ENCODE results near the gene SNX30.
A peak's percentile ranks its signal among the peaks of the same experiment; 100 is the strongest.

SNX30 gene

DNA sequence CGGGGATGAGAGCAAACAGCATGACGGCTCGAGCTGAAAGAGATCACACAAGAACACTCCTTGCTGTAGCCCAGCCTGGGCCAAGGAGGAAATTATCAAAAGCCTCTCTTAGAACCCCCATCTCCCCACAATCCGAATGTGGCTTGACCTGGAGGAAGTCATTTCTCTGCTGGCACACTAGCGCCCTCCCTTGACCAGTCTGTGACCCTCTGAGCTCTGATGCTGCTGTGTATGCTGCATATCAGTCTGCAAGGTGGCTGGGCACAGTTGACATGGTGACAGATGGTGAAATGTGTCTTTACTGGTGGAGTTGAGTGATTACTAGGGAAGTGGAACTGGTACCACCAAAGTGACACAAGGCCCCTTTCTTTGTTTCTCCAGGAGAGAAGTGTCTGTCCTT is 136.8 kb downstream of the SNX30 start:
- WGBS (ENCODE audit: extremely low coverage, insufficient coverage, insufficient read length): no CpG with 5 or more reads among the region's 5 CpGs
- no peak overlapping the region for H4K91ac ChIP-seq (ENCODE audit: low read depth, low read length)

DNA sequence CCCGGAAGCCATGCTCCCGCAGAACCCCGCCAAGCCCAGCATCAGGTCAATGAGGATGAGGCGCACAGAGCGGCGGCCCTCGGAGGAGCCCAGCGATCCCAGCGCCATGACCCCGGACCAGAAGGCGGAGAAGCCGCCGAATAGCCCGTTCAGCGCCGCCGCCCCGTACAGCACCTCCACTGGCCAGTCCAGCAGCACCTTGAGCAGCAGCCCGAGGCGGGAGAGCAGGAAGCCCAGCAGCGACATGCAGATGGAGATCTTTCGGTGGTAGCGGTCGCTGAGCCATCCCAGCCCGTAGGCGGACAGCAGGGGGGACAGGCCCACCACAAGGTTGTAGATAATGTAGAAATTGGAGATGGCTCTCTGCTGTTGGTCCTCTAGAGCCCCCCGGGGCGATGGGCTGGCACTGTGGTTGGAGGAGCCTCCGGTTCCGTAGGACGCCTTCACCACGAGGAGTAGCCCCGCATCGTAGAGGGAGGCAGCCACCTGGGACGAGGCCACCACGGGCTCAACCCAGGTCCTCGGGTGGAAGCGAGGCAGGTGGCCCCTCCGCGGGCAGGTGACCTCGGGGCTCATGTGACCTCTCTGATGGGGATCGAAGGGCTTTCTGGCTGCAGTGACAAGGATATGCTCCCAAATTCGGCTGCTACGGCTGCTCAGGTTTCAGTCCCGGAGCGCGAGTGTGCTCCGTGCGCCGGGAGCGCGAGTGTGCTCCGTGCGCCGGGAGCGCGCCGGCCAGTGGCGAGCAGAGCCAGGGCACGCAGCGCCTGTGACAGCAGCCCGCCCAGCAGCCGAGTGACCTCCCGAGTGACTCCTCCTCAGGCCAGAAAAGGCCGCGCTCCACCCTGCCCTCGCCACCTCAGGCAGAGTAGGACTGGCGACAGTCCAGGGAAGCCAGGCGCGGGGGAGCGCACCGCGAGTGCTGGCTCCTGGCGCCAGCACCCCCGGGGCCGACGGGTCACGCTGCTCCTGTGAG is 139.8 kb downstream of the SNX30 start, which contains the start of gene SLC46A2:
TSS of gene SLC46A2 (minus strand) at position 771 of the 976 bp plus-strand sequence. CDS start at position 576, 195 bp downstream.
- H3K9me3 ChIP-seq (ENCODE audit: insufficient read depth, low read depth, low read length): peaks cover 5% of the 10 kb centered on the region
- H3K14ac ChIP-seq (ENCODE audit: low read length): no peak within 1 kb of the TSS
- no peak within 1 kb of the TSS for H3K23ac ChIP-seq (ENCODE audit: low read length)
- peak within 1 kb of the TSS; percentile 55 for H3K4me3 ChIP-seq (ENCODE audit: low read depth, low read length)
- H2AFZ ChIP-seq (ENCODE audit: insufficient read depth, low read length, poor library complexity): no peak within 1 kb of the TSS
- H2BK120ac ChIP-seq (ENCODE audit: insufficient read depth, low read length, poor library complexity): no peak within 1 kb of the TSS
- H4K91ac ChIP-seq (ENCODE audit: low read depth, low read length): no peak within 1 kb of the TSS
- H2BK12ac ChIP-seq (ENCODE audit: low read length): no peak within 1 kb of the TSS
- no peak within 1 kb of the TSS for H4K12ac ChIP-seq (ENCODE audit: low read depth, low read length)
- peaks cover 7 to 8% of the 10 kb centered on the region in 2 experiments for H3K4me1 ChIP-seq (ENCODE audit: control insufficient read depth in 1 of 2, insufficient read depth in 2 of 2, low read length in 2 of 2)
- H3K4ac ChIP-seq (ENCODE audit: low read depth, low read length): no peak within 1 kb of the TSS
- no peak within 1 kb of the TSS for H3K27ac ChIP-seq (ENCODE audit: low read depth, low read length)
- peak in 1 of 2 donors; percentile 17 for DNase-seq
- H2BK5ac ChIP-seq (ENCODE audit: low read depth, low read length, poor library complexity): no peak within 1 kb of the TSS
- no peaks in the 10 kb centered on the region for H3K79me2 ChIP-seq (ENCODE audit: control insufficient read depth, insufficient read depth, low read length, poor library complexity)
- H3K36me3 ChIP-seq (ENCODE audit: control insufficient read depth in 1 of 2, insufficient read depth in 2 of 2, low read length in 2 of 2): no peaks in the 10 kb centered on the region
- WGBS (ENCODE audit: extremely low coverage, insufficient coverage, insufficient read length): no CpG with 5 or more reads among the region's 78 CpGs
- H3K18ac ChIP-seq (ENCODE audit: low read length): no peak within 1 kb of the TSS
- H2AK5ac ChIP-seq (ENCODE audit: low read length): no peak within 1 kb of the TSS
- no peaks in the 10 kb centered on the region for H3K79me1 ChIP-seq (ENCODE audit: low read length)
- H4K8ac ChIP-seq (ENCODE audit: low read depth, low read length): no peak within 1 kb of the TSS
- peaks cover 15% of the 10 kb centered on the region for H3K27me3 ChIP-seq (ENCODE audit: insufficient read depth, low read length)
- H3K4me2 ChIP-seq (ENCODE audit: low read length): peak within 1 kb of the TSS; percentile 92
- no peak within 1 kb of the TSS for H3K9ac ChIP-seq (ENCODE audit: low read length)

More for the DNA sequence above, 136.8 kb downstream of the SNX30 start:
- no peak overlapping the region for H3K18ac ChIP-seq (ENCODE audit: low read length)
- no peak overlapping the region for H4K12ac ChIP-seq (ENCODE audit: low read depth, low read length)
- H3K14ac ChIP-seq (ENCODE audit: low read length): no peak overlapping the region
- H3K4ac ChIP-seq (ENCODE audit: low read depth, low read length): no peak overlapping the region
- H3K36me3 ChIP-seq (ENCODE audit: control insufficient read depth in 1 of 2, insufficient read depth in 2 of 2, low read length in 2 of 2): no peaks in the 10 kb centered on the region
- H3K27ac ChIP-seq (ENCODE audit: low read depth, low read length): no peak overlapping the region
- H2BK5ac ChIP-seq (ENCODE audit: low read depth, low read length, poor library complexity): no peak overlapping the region
- peaks cover 5% of the 10 kb centered on the region for H3K9me3 ChIP-seq (ENCODE audit: insufficient read depth, low read depth, low read length)
- no peak overlapping the region for H3K9ac ChIP-seq (ENCODE audit: low read length)
- DNase-seq: no peak
- no peak overlapping the region for H4K8ac ChIP-seq (ENCODE audit: low read depth, low read length)
- H3K4me2 ChIP-seq (ENCODE audit: low read length): no peak overlapping the region
- H3K23ac ChIP-seq (ENCODE audit: low read length): no peak overlapping the region
- H3K79me1 ChIP-seq (ENCODE audit: low read length): no peaks in the 10 kb centered on the region
- no peak overlapping the region for H3K4me3 ChIP-seq (ENCODE audit: low read depth, low read length)
- H2AK5ac ChIP-seq (ENCODE audit: low read length): no peak overlapping the region
- H3K4me1 ChIP-seq (ENCODE audit: control insufficient read depth in 1 of 2, insufficient read depth in 2 of 2, low read length in 2 of 2): peaks cover 15 to 19% of the 10 kb centered on the region in 2 experiments
- no peak overlapping the region for H2BK120ac ChIP-seq (ENCODE audit: insufficient read depth, low read length, poor library complexity)
- no peak overlapping the region for H2AFZ ChIP-seq (ENCODE audit: insufficient read depth, low read length, poor library complexity)
- H2BK12ac ChIP-seq (ENCODE audit: low read length): no peak overlapping the region
- H3K27me3 ChIP-seq (ENCODE audit: insufficient read depth, low read length): peaks cover 15% of the 10 kb centered on the region
- H3K79me2 ChIP-seq (ENCODE audit: control insufficient read depth, insufficient read depth, low read length, poor library complexity): no peaks in the 10 kb centered on the region

GRCh38 chr9:112891521-112891920 is 141.0 kb downstream of the SNX30 start:
- Histone ChIP-seq H3K4me2 (ENCODE audit: low read length) (no peak overlapping the region), H3K4me3 (ENCODE audit: low read depth, low read length) (no peak overlapping the region), H3K79me1 (ENCODE audit: low read length) (no peaks in the 10 kb centered on the region), H3K9ac (ENCODE audit: low read length) (no peak overlapping the region), H3K27me3 (ENCODE audit: insufficient read depth, low read length) (peaks cover 15% of the 10 kb centered on the region), H4K12ac (ENCODE audit: low read depth, low read length) (no peak overlapping the region), H2BK12ac (ENCODE audit: low read length) (no peak overlapping the region), H3K4me1 (ENCODE audit: control insufficient read depth in 1 of 2, insufficient read depth in 2 of 2, low read length in 2 of 2) (peaks cover 7 to 8% of the 10 kb centered on the region in 2 experiments), H3K18ac (ENCODE audit: low read length) (no peak overlapping the region), H3K27ac (ENCODE audit: low read depth, low read length) (no peak overlapping the region), H3K4ac (ENCODE audit: low read depth, low read length) (no peak overlapping the region), H4K8ac (ENCODE audit: low read depth, low read length) (no peak overlapping the region), H3K9me3 (ENCODE audit: insufficient read depth, low read depth, low read length) (peaks cover 5% of the 10 kb centered on the region), H3K79me2 (ENCODE audit: control insufficient read depth, insufficient read depth, low read length, poor library complexity) (no peaks in the 10 kb centered on the region), H3K23ac (ENCODE audit: low read length) (no peak overlapping the region), H3K36me3 (ENCODE audit: control insufficient read depth in 1 of 2, insufficient read depth in 2 of 2, low read length in 2 of 2) (no peaks in the 10 kb centered on the region), H2AFZ (ENCODE audit: insufficient read depth, low read length, poor library complexity) (no peak overlapping the region), H3K14ac (ENCODE audit: low read length) (no peak overlapping the region), H2AK5ac (ENCODE audit: low read length) (no peak overlapping the region), H2BK120ac (ENCODE audit: insufficient read depth, low read length, poor library complexity) (no peak overlapping the region), H2BK5ac (ENCODE audit: low read depth, low read length, poor library complexity) (no peak overlapping the region), H4K91ac (ENCODE audit: low read depth, low read length) (no peak overlapping the region)
- WGBS (ENCODE audit: extremely low coverage, insufficient coverage, insufficient read length): no CpG with 5 or more reads among the region's 3 CpGs
- DNase-seq: no peak

DNA sequence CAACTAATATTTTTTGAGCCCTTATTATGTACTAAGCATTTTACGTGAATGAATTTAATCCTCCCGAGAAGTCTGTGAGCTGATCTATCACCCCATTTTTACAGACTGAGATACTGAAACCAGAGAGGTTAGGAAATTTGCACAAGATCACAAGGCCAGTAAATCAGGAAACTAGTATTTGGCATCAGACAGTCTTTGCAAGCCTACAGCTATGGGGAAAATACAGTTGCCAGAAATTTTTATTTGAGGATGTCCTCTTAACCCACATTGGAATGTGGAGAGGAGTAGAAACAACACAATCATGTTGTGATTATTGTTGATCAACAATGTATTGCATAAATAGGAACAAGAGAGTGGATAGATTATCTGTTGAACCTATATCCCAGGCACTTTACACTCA is 142.4 kb downstream of the SNX30 start:
- H3K27ac ChIP-seq (ENCODE audit: low read depth, low read length): no peak overlapping the region
- H3K4me3 ChIP-seq (ENCODE audit: low read depth, low read length): no peak overlapping the region
- no peak overlapping the region for H3K18ac ChIP-seq (ENCODE audit: low read length)
- H2BK120ac ChIP-seq (ENCODE audit: insufficient read depth, low read length, poor library complexity): no peak overlapping the region
- H3K9me3 ChIP-seq (ENCODE audit: insufficient read depth, low read depth, low read length): peaks cover 5% of the 10 kb centered on the region
- H3K14ac ChIP-seq (ENCODE audit: low read length): no peak overlapping the region
- H4K8ac ChIP-seq (ENCODE audit: low read depth, low read length): no peak overlapping the region
- H2BK12ac ChIP-seq (ENCODE audit: low read length): no peak overlapping the region
- H3K9ac ChIP-seq (ENCODE audit: low read length): no peak overlapping the region
- H2AFZ ChIP-seq (ENCODE audit: insufficient read depth, low read length, poor library complexity): no peak overlapping the region
- no peak overlapping the region for H4K12ac ChIP-seq (ENCODE audit: low read depth, low read length)
- no peak overlapping the region for H3K4ac ChIP-seq (ENCODE audit: low read depth, low read length)
- H4K91ac ChIP-seq (ENCODE audit: low read depth, low read length): no peak overlapping the region
- no peaks in the 10 kb centered on the region for H3K79me1 ChIP-seq (ENCODE audit: low read length)
- WGBS (ENCODE audit: extremely low coverage, insufficient coverage, insufficient read length): no CpG with 5 or more reads among the region's 2 CpGs
- H2AK5ac ChIP-seq (ENCODE audit: low read length): no peak overlapping the region
- peaks cover 15% of the 10 kb centered on the region for H3K27me3 ChIP-seq (ENCODE audit: insufficient read depth, low read length)
- DNase-seq: no peak
- H2BK5ac ChIP-seq (ENCODE audit: low read depth, low read length, poor library complexity): no peak overlapping the region
- peaks cover 7 to 8% of the 10 kb centered on the region in 2 experiments for H3K4me1 ChIP-seq (ENCODE audit: control insufficient read depth in 1 of 2, insufficient read depth in 2 of 2, low read length in 2 of 2)
- no peak overlapping the region for H3K4me2 ChIP-seq (ENCODE audit: low read length)
- H3K79me2 ChIP-seq (ENCODE audit: control insufficient read depth, insufficient read depth, low read length, poor library complexity): no peaks in the 10 kb centered on the region
- no peak overlapping the region for H3K23ac ChIP-seq (ENCODE audit: low read length)
- no peaks in the 10 kb centered on the region for H3K36me3 ChIP-seq (ENCODE audit: control insufficient read depth in 1 of 2, insufficient read depth in 2 of 2, low read length in 2 of 2)
